H1 (cell line): ENCODE results near the gene DMWD. TPM values are rescaled to one million over a fixed set of nuclear protein-coding genes. Genes with fewer than 3 reads are reported as not detected.

ENCODE experiments used
- CTCF ChIA-PET: fragments of 300-600 bp; sonication (Branson Sonifier 250); formaldehyde crosslinking; loops from one replicate; lab custom pipeline; 2021; ENCODE audit not compliant: partially characterized antibody; lab: Charles Lee
- POLR2A ChIA-PET: fragments of 300-600 bp; sonication (Branson Sonifier 250); formaldehyde crosslinking; loops from one replicate; lab custom pipeline; 2021; ENCODE audit warnings: inconsistent platforms; ENCODE audit not compliant: partially characterized antibody; lab: Charles Lee
- DNase-seq, 2 experiments: peaks; one replicate each; pipeline versions ENCODE4 v3.0.0 to v3.0.0-alpha.2; 2010 to 2022; ENCODE audit warnings: low spot score in 2 of 2, low read depth in 1 of 2, mixed read lengths in 1 of 2
- FAIRE-seq: peaks from 2 replicates; lab custom pipeline; 2011; peaks lifted over from hg19 to GRCh38; lab: Jason Lieb, UNC
- H2AFZ ChIP-seq: 2 replicates; pipeline ENCODE4 v1.8.1; 2012; ENCODE audit warnings: low read length, inconsistent platforms
- H2AK5ac ChIP-seq: 2 replicates; pipeline ENCODE4 v1.6.1; 2013; ENCODE audit warnings: low read depth, low read length
- H2BK120ac ChIP-seq: replicated peaks from 2 replicates; pipeline ENCODE3; 2013; ENCODE audit warnings: low read depth, low read length, inconsistent platforms
- H2BK12ac ChIP-seq: 2 replicates; pipeline ENCODE4 v1.6.1; 2013; ENCODE audit warnings: low read depth, low read length
- H2BK15ac ChIP-seq: 2 replicates; pipeline ENCODE4 v1.6.1; 2013; ENCODE audit warnings: low read length
- H2BK20ac ChIP-seq: 2 replicates; pipeline ENCODE4 v1.6.1; 2013; ENCODE audit warnings: low read length
- H2BK5ac ChIP-seq: 2 replicates; pipeline ENCODE4 v1.6.1; 2013; ENCODE audit warnings: low read depth, low read length
- H3K14ac ChIP-seq: 2 replicates; pipeline ENCODE4 v1.6.1; 2013; ENCODE audit warnings: inconsistent platforms; ENCODE audit not compliant: insufficient read length
- H3K18ac ChIP-seq: 2 replicates; pipeline ENCODE4 v1.6.1; 2013; ENCODE audit warnings: low read length; ENCODE audit errors: extremely low read depth
- H3K23ac ChIP-seq: 2 replicates; pipeline ENCODE4 v1.6.1; 2013; ENCODE audit warnings: inconsistent platforms; ENCODE audit not compliant: insufficient read length
- H3K23me2 ChIP-seq: 2 replicates; pipeline ENCODE4 v1.6.1; 2013; ENCODE audit warnings: low read depth, low read length
- H3K27ac ChIP-seq: 2 replicates; pipeline ENCODE4 v1.6.1; 2011; ENCODE audit warnings: low read depth, low read length, inconsistent platforms
- H3K27me3 ChIP-seq, 4 experiments: replicated peaks in 1 of 4; 1 replicate in 1 of 4; 2 replicates in 3 of 4; pipeline versions ENCODE4 v1.6.1 to v1.8.1; 2011 to 2013; ENCODE audit warnings: low read length in 3 of 4, mild to moderate bottlenecking in 3 of 4, inconsistent platforms in 2 of 4, mixed read lengths in 2 of 4, moderate library complexity in 1 of 4; ENCODE audit not compliant: control insufficient read depth in 3 of 4, insufficient read depth in 3 of 4; ENCODE audit errors: extremely low read depth in 1 of 4
- H3K36me3 ChIP-seq, 4 experiments: 2 replicates each; pipeline versions ENCODE4 v1.6.1 to v1.8.1; 2011 to 2013; ENCODE audit warnings: mild to moderate bottlenecking in 4 of 4, low read length in 3 of 4, moderate library complexity in 2 of 4, control low read depth in 1 of 4, inconsistent platforms in 1 of 4; ENCODE audit not compliant: insufficient read depth in 4 of 4, control insufficient read depth in 2 of 4
- H3K4ac ChIP-seq: replicated peaks from 2 replicates; pipeline ENCODE3; 2013; ENCODE audit warnings: low read length, low read depth, mixed read lengths, inconsistent platforms; ENCODE audit not compliant: insufficient read length
- H3K4me1 ChIP-seq, 4 experiments: replicated peaks in 1 of 4; 1 replicate in 1 of 4; 2 replicates in 3 of 4; pipeline versions ENCODE4 v1.6.1 to v1.8.1; 2011 to 2013; ENCODE audit warnings: low read length in 3 of 4, inconsistent platforms in 2 of 4, mixed read lengths in 1 of 4; ENCODE audit not compliant: insufficient read depth in 4 of 4, control insufficient read depth in 3 of 4
- H3K4me2 ChIP-seq, 2 experiments: 2 replicates each; pipeline versions ENCODE4 v1.6.1 to v1.8.1; 2011 to 2013; ENCODE audit warnings: low read depth in 2 of 2, low read length in 2 of 2, control low read depth in 1 of 2, inconsistent platforms in 1 of 2, mild to moderate bottlenecking in 1 of 2; ENCODE audit not compliant: insufficient read depth in 1 of 2
- H3K4me3 ChIP-seq, 4 experiments: fragments of 200-600, 300-600 bp in 1 of 4; sonication (generic), shearing (Covaris generic), sonication (Bioruptor Twin) in 1 of 4; 2 replicates each; pipeline versions ENCODE4 v1.5.1 to v1.8.1; 2011 to 2016; ENCODE audit warnings: low read length in 4 of 4, low read depth in 3 of 4, control low read depth in 2 of 4, inconsistent platforms in 2 of 4, mild to moderate bottlenecking in 2 of 4, mixed read lengths in 1 of 4, moderate library complexity in 1 of 4; ENCODE audit not compliant: insufficient read depth in 2 of 4; ENCODE audit errors: extremely low read depth in 1 of 4
- H3K56ac ChIP-seq: replicated peaks from 2 replicates; pipeline ENCODE3; 2013; ENCODE audit warnings: low read depth, mild to moderate bottlenecking, mixed read lengths, low read length, inconsistent platforms; ENCODE audit not compliant: insufficient read length
- H3K79me1 ChIP-seq: 2 replicates; pipeline ENCODE4 v1.6.1; 2013; ENCODE audit warnings: low read depth, low read length, control low read depth
- H3K79me2 ChIP-seq, 2 experiments: 2 replicates each; pipeline versions ENCODE4 v1.6.1 to v1.8.1; 2012 to 2013; ENCODE audit warnings: low read length in 2 of 2, mild to moderate bottlenecking in 2 of 2, inconsistent platforms in 1 of 2; ENCODE audit not compliant: insufficient read depth in 2 of 2, control insufficient read depth in 1 of 2
- H3K9ac ChIP-seq, 4 experiments: replicated peaks in 1 of 4; 1 replicate in 1 of 4; 2 replicates in 3 of 4; pipeline versions ENCODE4 v1.6.1 to v1.8.1; 2011 to 2013; ENCODE audit warnings: low read depth in 3 of 4, low read length in 3 of 4, control low read depth in 2 of 4, mild to moderate bottlenecking in 2 of 4, moderate library complexity in 2 of 4, inconsistent platforms in 1 of 4; ENCODE audit errors: extremely low read depth in 1 of 4
- H3K9me3 ChIP-seq, 2 experiments: 2 replicates each; pipeline versions ENCODE4 v1.6.1 to v1.8.1; 2012 to 2013; ENCODE audit warnings: mild to moderate bottlenecking in 2 of 2, moderate library complexity in 2 of 2, control low read depth in 1 of 2, inconsistent platforms in 1 of 2, low read depth in 1 of 2, low read length in 1 of 2, mixed read lengths in 1 of 2; ENCODE audit not compliant: insufficient read depth in 2 of 2
- H4K20me1 ChIP-seq, 2 experiments: replicated peaks in 1 of 2; 2 replicates each; pipeline versions ENCODE3 to v1.8.1; 2011 to 2013; ENCODE audit warnings: inconsistent platforms in 2 of 2, low read length in 2 of 2, mild to moderate bottlenecking in 1 of 2; ENCODE audit not compliant: insufficient read depth in 2 of 2, control insufficient read depth in 1 of 2
- H4K5ac ChIP-seq: 2 replicates; pipeline ENCODE4 v1.6.1; 2013; ENCODE audit warnings: low read length, low read depth, mixed read lengths, inconsistent platforms; ENCODE audit not compliant: insufficient read length
- H4K8ac ChIP-seq: 2 replicates; pipeline ENCODE4 v1.8.0; 2013; ENCODE audit warnings: mild to moderate bottlenecking, moderate library complexity, low read length, inconsistent platforms; ENCODE audit not compliant: insufficient read depth; ENCODE audit errors: extremely low read depth
- H4K91ac ChIP-seq: replicated peaks from 2 replicates; pipeline ENCODE3; 2013; ENCODE audit warnings: low read length, mixed read lengths, inconsistent platforms; ENCODE audit not compliant: insufficient read length
- CEBPB ChIP-seq: IDR thresholded peaks from 2 replicates; pipeline ENCODE4 v1.6.1; 2012; ENCODE audit warnings: low read depth, low read length
- WGBS, 2 experiments: shearing (Covaris generic) in 1 of 2; methylation state at CpG; one replicate each; pipeline versions ENCODE4 v1.1.6 to v1.1.7; 2013 to 2015; ENCODE audit warnings: low lambda C conversion rate in 2 of 2, mixed read lengths in 2 of 2, inconsistent platforms in 1 of 2, low coverage in 1 of 2, missing lambda C conversion rate in 1 of 2; ENCODE audit not compliant: insufficient replicate concordance in 2 of 2, insufficient coverage in 1 of 2, insufficient read length in 1 of 2; ENCODE audit errors: extremely low coverage in 1 of 2, missing lambda C conversion rate in 1 of 2; 5-methylcytosine and 5-hydroxymethylcytosine counted together
- polyA plus RNA-seq, 7 experiments: library from polyadenylated mRNA; depleted of rRNA in 3 of 7; stranded (reverse) in 5 of 7; unstranded in 2 of 7; fragments of >200 nt in 5 of 7; fragments of 200-250 nt in 2 of 7; gene quantifications; 1 replicate in 5 of 7; 2 replicates in 1 of 7; 4 replicates in 1 of 7; pipeline versions ENCODE4 v1.2.1 to v1.2.3, GENCODE V29; 2011 to 2013; ENCODE audit warnings: missing spikeins in 2 of 7, mixed read lengths in 2 of 7
- total RNA-seq: library from RNA; stranded (reverse); fragmentation: NEBNext Ultra II Directional; extraction: Animal tissue kit (Norgen Biotek cat#: 25700); gene quantifications from 2 replicates; pipeline ENCODE4 v1.2.1, GENCODE V29; 2021
- TF ChIP-seq, protein P1 (sequence below): IDR thresholded peaks from 2 replicates; pipeline ENCODE4 v1.6.1; 2012; ENCODE audit warnings: inconsistent platforms
- TF ChIP-seq, protein P2 (sequence below): IDR thresholded peaks from 2 replicates; pipeline ENCODE4 v1.6.1; 2012; ENCODE audit warnings: inconsistent platforms

Gene DMWD
- total and polyA plus RNA-seq, 2 of the 8 experiments (the other 6 are each of a cell fraction or from before 2014, with no cell fraction given): 13.6 to 41.0 TPM

DNA sequence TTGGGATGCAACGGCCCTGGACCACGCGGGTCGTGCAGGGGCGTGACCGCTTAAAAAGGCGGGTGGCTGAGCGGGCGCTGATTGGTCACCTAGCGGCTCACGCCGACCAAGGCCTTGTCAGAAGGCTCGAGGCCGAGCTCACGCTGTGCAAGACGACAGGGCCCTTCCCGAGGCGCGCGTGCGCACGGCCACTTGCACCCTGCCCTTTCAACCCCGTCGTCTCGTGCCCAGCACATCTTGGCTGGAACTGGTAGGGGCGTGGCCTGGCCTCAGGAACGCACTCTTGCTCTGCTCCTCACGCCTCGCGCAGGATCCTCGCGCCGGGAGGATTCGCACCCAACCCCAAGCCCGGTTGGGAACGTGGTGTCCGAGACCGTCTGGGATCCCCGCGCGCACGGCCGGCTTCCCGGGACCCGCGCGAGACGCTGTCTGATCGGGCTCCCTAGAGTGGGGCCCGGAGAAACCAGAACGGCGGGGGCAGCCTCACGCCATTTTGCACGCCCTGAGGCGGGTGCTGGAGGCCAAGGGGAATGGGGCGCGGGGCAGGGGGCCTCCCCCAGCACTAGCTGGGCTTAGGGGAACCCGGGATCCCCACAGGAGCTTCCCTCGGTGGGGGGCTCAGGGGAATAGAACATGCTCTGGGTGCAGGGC lies 59.4 kb downstream of the DMWD start, which contains the start of gene MEIOSIN:
Gene MEIOSIN, plus strand, starts transcription at position 280 of the 651 bp plus-strand sequence. CDS start 1,938 bp downstream, outside the sequence.
- Histone ChIP-seq H2AFZ (no peak within 1 kb of the TSS; the same call in 1 of the 2 replicates), H2AK5ac (no peak within 1 kb of the TSS), H4K20me1 (no peaks in the 10 kb centered on the region), H3K4me3 (no peak within 1 kb of the TSS), H3K23me2 (peaks cover 4% of the 10 kb centered on the region; the same call in 1 of the 2 replicates), H3K79me2 (peaks cover 0 to 21% of the 10 kb centered on the region in 2 experiments; a peak in 2 of 4 replicates), H2BK15ac (no peak within 1 kb of the TSS), H3K56ac (no peak within 1 kb of the TSS), H2BK12ac (peak within 1 kb of the TSS; percentile 84; the same call in 1 of the 2 replicates), H3K4ac (peak within 1 kb of the TSS; percentile 91), H4K91ac (no peak within 1 kb of the TSS), H3K18ac (no peak within 1 kb of the TSS), H3K14ac (no peak within 1 kb of the TSS), H4K8ac (peak within 1 kb of the TSS; percentile 62), H2BK20ac (no peak within 1 kb of the TSS), H2BK120ac (no peak within 1 kb of the TSS), H3K4me2 (no peak within 1 kb of the TSS), H3K79me1 (peaks cover 4% of the 10 kb centered on the region; the same call in 1 of the 2 replicates), H3K9me3 (no peaks in the 10 kb centered on the region), H4K5ac (no peak within 1 kb of the TSS), H2BK5ac (no peak within 1 kb of the TSS), H3K36me3 (no peaks in the 10 kb centered on the region), H3K23ac (no peak within 1 kb of the TSS), H3K27ac (no peak within 1 kb of the TSS), H3K4me1 (peaks cover 0 to 4% (median 3%) of the 10 kb centered on the region in 4 experiments; a peak in 5 of 7 replicates), H3K9ac (no peak within 1 kb of the TSS), H3K27me3 (no peaks in the 10 kb centered on the region; a peak in 1 of 7 replicates)
- 96% methylated on average over 43 of the region's 59 CpGs; no CpG with 5 or more reads in 1 of the 2 experiments for WGBS, 2 experiments
- CTCF ChIA-PET: interaction anchor here (0.8 to 1.5 kb wide), 5 partner anchors 20 to 66 kb away, joined by 3 to 6 read pairs (median 3); no protein-coding TSS in a partner anchor
- POLR2A ChIA-PET: interaction anchor here (1.0 to 9.1 kb wide), 6 partner anchors 10 to 41 kb away, joined by 3 to 113 read pairs (median 4); partner anchors contain the start of genes QPCTL and SIX5
- no peak for TF ChIP-seq CEBPB
- TF ChIP-seq, protein P1, sequence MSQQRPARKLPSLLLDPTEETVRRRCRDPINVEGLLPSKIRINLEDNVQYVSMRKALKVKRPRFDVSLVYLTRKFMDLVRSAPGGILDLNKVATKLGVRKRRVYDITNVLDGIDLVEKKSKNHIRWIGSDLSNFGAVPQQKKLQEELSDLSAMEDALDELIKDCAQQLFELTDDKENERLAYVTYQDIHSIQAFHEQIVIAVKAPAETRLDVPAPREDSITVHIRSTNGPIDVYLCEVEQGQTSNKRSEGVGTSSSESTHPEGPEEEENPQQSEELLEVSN: peak; percentile 93
- TF ChIP-seq, protein P2, sequence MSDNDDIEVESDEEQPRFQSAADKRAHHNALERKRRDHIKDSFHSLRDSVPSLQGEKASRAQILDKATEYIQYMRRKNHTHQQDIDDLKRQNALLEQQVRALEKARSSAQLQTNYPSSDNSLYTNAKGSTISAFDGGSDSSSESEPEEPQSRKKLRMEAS: peak; percentile 36
- no peak for DNase-seq
- FAIRE-seq: no peak
